K562 (cell line): Measurements from ENCODE around the gene SLC48A1. TPM values are rescaled to one million over a fixed set of nuclear protein-coding genes. Genes with fewer than 3 reads are reported as not detected.

ENCODE experiments used
- ARID1B ChIP-seq: fragments of 450-650 bp; IDR thresholded peaks from 2 replicates; pipeline ENCODE4 v1.6.1; 2016; ENCODE audit warnings: antibody characterized with exemption, mild to moderate bottlenecking, inconsistent platforms
- CEBPZ ChIP-seq: fragments of 150-350 bp; IDR thresholded peaks from 2 replicates; pipeline ENCODE4 v1.6.1; 2014; ENCODE audit warnings: low read depth, mild to moderate bottlenecking, low read length, borderline replicate concordance
- DLX4 ChIP-seq: fragments of 250-450 bp; sonication (Bioruptor Pico); IDR thresholded peaks from 2 replicates; pipeline ENCODE4 v1.6.1; 2021; ENCODE audit warnings: mild to moderate bottlenecking
- EWSR1 ChIP-seq: fragments of 450-650 bp; IDR thresholded peaks from 2 replicates; pipeline ENCODE4 v1.6.1; 2018; ENCODE audit warnings: borderline replicate concordance, mild to moderate bottlenecking, low read depth, moderate library complexity; ENCODE audit not compliant: partially characterized antibody
- FOXP1 ChIP-seq: sonication (generic); formaldehyde crosslinking; IDR thresholded peaks from 2 replicates; pipeline ENCODE4 v1.8.0; 2022; ENCODE audit warnings: mild to moderate bottlenecking, missing genetic modification reagents
- GABPB1 ChIP-seq: sonication (generic); formaldehyde crosslinking; IDR thresholded peaks from 2 replicates; pipeline ENCODE4 v1.8.0; 2022; ENCODE audit warnings: mild to moderate bottlenecking, missing genetic modification reagents
- KDM2B ChIP-seq: fragments of 250-450 bp; sonication (Bioruptor Pico); IDR thresholded peaks from 2 replicates; pipeline ENCODE4 v1.8.0; 2021; ENCODE audit warnings: mild to moderate bottlenecking, moderate library complexity
- KDM4B ChIP-seq, 2 experiments: fragments of 450-650 bp in 1 of 2; sonication (generic) in 1 of 2; IDR thresholded peaks; 2 replicates each; pipeline ENCODE4 v1.6.1; 2016 to 2017; ENCODE audit warnings: borderline replicate concordance in 2 of 2, antibody characterized with exemption in 1 of 2, low read depth in 1 of 2, mild to moderate bottlenecking in 1 of 2
- MCM3 ChIP-seq: fragments of 450-650 bp; IDR thresholded peaks from 2 replicates; pipeline ENCODE4 v1.6.1; 2016
- NR0B1 ChIP-seq: fragments of 450-650 bp; IDR thresholded peaks from one replicate; pipeline ENCODE4 v1.6.1; 2018; ENCODE audit warnings: mild to moderate bottlenecking, moderate library complexity; ENCODE audit not compliant: partially characterized antibody
- NR2C2 ChIP-seq, 2 experiments: fragments of 200-800 bp in 1 of 2; sonication (Bioruptor generic) in 1 of 2; sonication (generic) in 1 of 2; formaldehyde crosslinking in 1 of 2; IDR thresholded peaks; 2 replicates each; pipeline versions ENCODE4 v1.6.1 to v1.8.0; 2016 to 2022; ENCODE audit warnings: mild to moderate bottlenecking in 1 of 2, missing compliant biosample characterization in 1 of 2, missing genetic modification characterization in 1 of 2, missing genetic modification reagents in 1 of 2
- PCBP1 ChIP-seq: fragments of 200-400 bp; formaldehyde crosslinking; IDR thresholded peaks from 2 replicates; pipeline ENCODE4 v1.6.1; 2018; ENCODE audit warnings: mild to moderate bottlenecking, low read depth, low read length; ENCODE audit not compliant: poor library complexity, severe bottlenecking
- PTBP1 ChIP-seq: fragments of 200-400 bp; formaldehyde crosslinking; IDR thresholded peaks from 2 replicates; pipeline ENCODE4 v1.6.1; 2017; ENCODE audit warnings: low read depth, low read length
- SNAPC5 ChIP-seq: fragments of 250-450 bp; sonication (Bioruptor Pico); IDR thresholded peaks from 2 replicates; pipeline ENCODE4 v1.8.0; 2021; ENCODE audit warnings: moderate library complexity, mild to moderate bottlenecking, inconsistent platforms
- ZBTB34 ChIP-seq: fragments of 250-450 bp; sonication (Bioruptor Pico); IDR thresholded peaks from 2 replicates; pipeline ENCODE4 v1.8.0; 2021; ENCODE audit warnings: mild to moderate bottlenecking, moderate library complexity
- ZFX ChIP-seq: sonication (generic); formaldehyde crosslinking; IDR thresholded peaks from 2 replicates; pipeline ENCODE4 v1.8.0; 2022; ENCODE audit warnings: mild to moderate bottlenecking, missing genetic modification reagents, moderate library complexity
- ZNF655 ChIP-seq: fragments of 250-450 bp; sonication (Bioruptor Pico); IDR thresholded peaks from 2 replicates; pipeline ENCODE4 v1.5.0; 2021
- ZNF830 ChIP-seq: fragments of 250-450 bp; sonication (Bioruptor Pico); IDR thresholded peaks from 2 replicates; pipeline ENCODE4 v1.5.0; 2021; ENCODE audit warnings: mild to moderate bottlenecking
- polyA plus RNA-seq, 8 experiments: library from polyadenylated mRNA; depleted of rRNA in 4 of 8; stranded (reverse) in 5 of 8; unstranded in 3 of 8; fragments of >200 nt; fragmentation: Nextera tagmentation in 2 of 8; fragmentation: Illumina TruSeq in 1 of 8; extraction: Ambion mirVana in 2 of 8; extraction: Trizol in 1 of 8; gene quantifications; 2 replicates each; pipeline versions ENCODE4 v1.2.1 to v1.2.3, GENCODE V29; 2011 to 2014; ENCODE audit warnings: inconsistent platforms in 1 of 8, missing spikeins in 1 of 8
- total RNA-seq, 7 experiments: library from RNA; depleted of rRNA in 6 of 7; stranded (reverse); fragments of >200 nt in 6 of 7; fragmentation: Illumina TruSeq in 2 of 7; extraction: Trizol in 2 of 7; gene quantifications; 2 replicates each; pipeline versions ENCODE4 v1.2.1 to v1.2.3, GENCODE V29; 2011 to 2021; ENCODE audit warnings: low replicate concordance in 1 of 7

Gene SLC48A1
- total and polyA plus RNA-seq, 9 of the 15 experiments (the other 6 are each of a cell fraction or from before 2014, with no cell fraction given), result 10.7 to 37.5 (median 18.7) TPM

GRCh38 chr12:47758834-47759690 is 14.0 kb upstream of the SLC48A1 start, which contains the start of gene RAPGEF3 (continued):
- TF ChIP-seq ZNF655 (CRISPR knock-in tag), result no peak
- TF ChIP-seq ZFX, result peak; percentile 77
- TF ChIP-seq DLX4 (CRISPR knock-in tag), result no peak
- TF ChIP-seq NR0B1, result no peak
- TF ChIP-seq ZNF830 (CRISPR knock-in tag), result 0 out of 2 replicates have a peak, but pooled peaks have one; percentile 62
- TF ChIP-seq PTBP1, result no peak
- TF ChIP-seq KDM4B (IDR thresholded peaks at IDR 0.05; ENCODE audit: borderline replicate concordance in 2 of 2, low read depth in 1 of 2), result peak in 1 of 2 experiments; percentile 64; a peak in 1 of 4 replicates
- no peak for TF ChIP-seq EWSR1
- no peak for TF ChIP-seq SNAPC5 (CRISPR knock-in tag)
- TF ChIP-seq ZBTB34 (CRISPR knock-in tag), result no peak
- peak; percentile 75 for TF ChIP-seq ARID1B
- 0 out of 2 replicates have a peak, but pooled peaks have one; percentile 41 for TF ChIP-seq FOXP1 (CRISPR knock-in tag)
- no peak for TF ChIP-seq NR2C2 (CRISPR knock-in tag; IDR thresholded peaks at IDR 0.05)
- TF ChIP-seq NR2C2 (tag; IDR thresholded peaks at IDR 0.05), result no peak
- no peak for TF ChIP-seq MCM3
- no peak; the same call in 1 of the 2 replicates for TF ChIP-seq GABPB1 (CRISPR knock-in tag)
- peak; percentile 68 for TF ChIP-seq PCBP1
- no peak for TF ChIP-seq KDM2B (CRISPR knock-in tag)
- no peak for TF ChIP-seq CEBPZ
